Keratinocyte (primary cell): ENCODE measurements around the gene DAPL1. TPM values are rescaled to one million over a fixed set of nuclear protein-coding genes. Genes with fewer than 3 reads are reported as not detected.

Experiments
- DNase-seq: peaks from one replicate; pipeline ENCODE4 v3.0.0-alpha.2; 2011; ENCODE audit warnings: low read depth, missing footprints, low spot score
- FAIRE-seq: peaks from 2 replicates; lab custom pipeline; 2011; peaks lifted over from hg19 to GRCh38; lab: Jason Lieb, UNC
- H2AFZ ChIP-seq: 2 replicates; pipeline ENCODE4 v1.6.0; 2012; ENCODE audit warnings: low read length, control low read depth, inconsistent platforms; ENCODE audit not compliant: control insufficient read depth
- H3K27ac ChIP-seq: 2 replicates; pipeline ENCODE4 v1.5.1; 2011; ENCODE audit warnings: low read length; ENCODE audit not compliant: control insufficient read depth, insufficient read depth
- H3K27me3 ChIP-seq: 3 replicates; pipeline ENCODE4 v1.6.0; 2011; ENCODE audit warnings: low read length; ENCODE audit not compliant: control insufficient read depth, insufficient read depth; ENCODE audit errors: extremely low read depth
- H3K36me3 ChIP-seq, 2 experiments: 2 replicates in 1 of 2; 3 replicates in 1 of 2; pipeline ENCODE4 v1.5.1; 2011; ENCODE audit warnings: low read length in 2 of 2, mild to moderate bottlenecking in 1 of 2; ENCODE audit not compliant: control insufficient read depth in 2 of 2, insufficient read depth in 2 of 2; ENCODE audit errors: extremely low read depth in 1 of 2
- H3K4me1 ChIP-seq: 3 replicates; pipeline ENCODE4 v1.5.1; 2011; ENCODE audit warnings: low read length; ENCODE audit not compliant: control insufficient read depth, insufficient read depth; ENCODE audit errors: extremely low read depth
- H3K4me2 ChIP-seq: 3 replicates; pipeline ENCODE4 v1.6.0; 2011; ENCODE audit warnings: low read depth, low read length; ENCODE audit not compliant: control insufficient read depth, insufficient read depth; ENCODE audit errors: extremely low read depth
- H3K4me3 ChIP-seq, 3 experiments: fragments of 200-600 bp in 1 of 3; sonication (generic) in 1 of 3; 2 replicates in 2 of 3; 3 replicates in 1 of 3; pipeline ENCODE4 v1.5.1; 2011 to 2016; ENCODE audit warnings: low read length in 3 of 3, mild to moderate bottlenecking in 3 of 3, control low read depth in 2 of 3, inconsistent platforms in 1 of 3, low read depth in 1 of 3, mixed read lengths in 1 of 3, mixed run types in 1 of 3, moderate library complexity in 1 of 3; ENCODE audit not compliant: control insufficient read depth in 2 of 3, insufficient read depth in 2 of 3; ENCODE audit errors: extremely low read depth in 1 of 3
- H3K79me2 ChIP-seq: 2 replicates; pipeline ENCODE4 v1.6.0; 2012; ENCODE audit warnings: low read length; ENCODE audit not compliant: control insufficient read depth, insufficient read depth
- H3K9ac ChIP-seq: 3 replicates; pipeline ENCODE4 v1.6.0; 2011; ENCODE audit warnings: low read length; ENCODE audit not compliant: control insufficient read depth, insufficient read depth; ENCODE audit errors: extremely low read depth
- H3K9me1 ChIP-seq: 3 replicates; pipeline ENCODE4 v1.6.0; 2011; ENCODE audit warnings: low read length; ENCODE audit not compliant: control insufficient read depth, insufficient read depth; ENCODE audit errors: extremely low read depth
- H3K9me3 ChIP-seq: 2 replicates; pipeline ENCODE4 v1.5.1; 2012; ENCODE audit warnings: low read depth, low read length; ENCODE audit not compliant: control insufficient read depth
- H4K20me1 ChIP-seq: 3 replicates; pipeline ENCODE4 v1.6.0; 2011; ENCODE audit warnings: low read length; ENCODE audit not compliant: control insufficient read depth, insufficient read depth; ENCODE audit errors: extremely low read depth
- CTCF ChIP-seq, 3 experiments: IDR thresholded peaks in 1 of 3; conservative IDR thresholded peaks in 1 of 3; optimal IDR thresholded peaks in 1 of 3; 2 replicates in 2 of 3; 3 replicates in 1 of 3; pipeline versions ENCODE3 to v1.5.1; 2011; ENCODE audit warnings: low read length in 3 of 3, mild to moderate bottlenecking in 3 of 3, moderate library complexity in 2 of 3, control low read depth in 1 of 3, inconsistent platforms in 1 of 3; ENCODE audit not compliant: insufficient read depth in 2 of 3; ENCODE audit errors: extremely low read depth in 1 of 3
- EZH2 ChIP-seq: IDR thresholded peaks from one replicate; pipeline ENCODE4 v1.6.1; 2012; ENCODE audit warnings: inconsistent platforms, mild to moderate bottlenecking, low read length, moderate library complexity
- dilution Hi-C: fragments of 300-500 bp; cut with MboI; formaldehyde crosslinking; loops from one replicate; pipeline ENCODE4 v1.7.0; 2020; ENCODE audit warnings: low sequenced_read_pairs; ENCODE audit not compliant: extremely low pct_ligation_motif_present
- polyA plus RNA-seq, 5 experiments: library from polyadenylated mRNA; depleted of rRNA in 3 of 5; stranded (reverse) in 3 of 5; stranded (forward) in 1 of 5; unstranded in 1 of 5; fragments of >200 nt; gene quantifications; 1 replicate in 1 of 5; 2 replicates in 3 of 5; 3 replicates in 1 of 5; pipeline versions ENCODE4 v1.2.1 to v1.2.3, GENCODE V29; 2011 to 2012; ENCODE audit warnings: missing spikeins in 2 of 5, low read depth in 1 of 5, low replicate concordance in 1 of 5

Gene DAPL1
- polyA plus RNA-seq, 1 donor (not counting 4 experiments of a cell fraction or from before 2014, with no cell fraction given) = 4.8 TPM

GRCh38 chr2:158825021-158825420 lies 29.9 kb downstream of the DAPL1 start:
- Histone ChIP-seq H3K27ac (no peak overlapping the region), H4K20me1 (no peaks in the 10 kb centered on the region), H3K27me3 (no peaks in the 10 kb centered on the region), H3K9me3 (no peaks in the 10 kb centered on the region), H3K4me3 (no peak overlapping the region), H3K4me1 (no peaks in the 10 kb centered on the region), H3K4me2 (no peak overlapping the region), H2AFZ (no peak overlapping the region), H3K36me3 (no peaks in the 10 kb centered on the region), H3K79me2 (no peaks in the 10 kb centered on the region), H3K9me1 (no peaks in the 10 kb centered on the region), H3K9ac (no peak overlapping the region)
- FAIRE-seq (no peak), DNase-seq (no peak)
- dilution Hi-C loops = no loop called here
- no peak for TF ChIP-seq CTCF (optimal IDR thresholded peaks at IDR 0.05 in 1 of 3, IDR thresholded peaks at IDR 0.05 in 1 of 3, conservative IDR thresholded peaks at IDR 0.05 in 1 of 3; ENCODE audit: extremely low read depth in 1 of 3, insufficient read depth in 2 of 3, low read length in 3 of 3)
- no peak for TF ChIP-seq EZH2

- DNase-seq (no peak), FAIRE-seq (no peak)
- H3K36me3 ChIP-seq = no peaks in the 10 kb centered on the region
- H3K4me1 ChIP-seq = no peaks in the 10 kb centered on the region
- no peak overlapping the region for H2AFZ ChIP-seq
- no peak overlapping the region for H3K4me2 ChIP-seq
- TF ChIP-seq CTCF (optimal IDR thresholded peaks at IDR 0.05 in 1 of 3, IDR thresholded peaks at IDR 0.05 in 1 of 3, conservative IDR thresholded peaks at IDR 0.05 in 1 of 3; ENCODE audit: extremely low read depth in 1 of 3, insufficient read depth in 2 of 3, low read length in 3 of 3) = no peak
- TF ChIP-seq EZH2 = no peak
- H3K27ac ChIP-seq = no peak overlapping the region
- dilution Hi-C loops = no loop called here
- no peaks in the 10 kb centered on the region for H4K20me1 ChIP-seq
- H3K79me2 ChIP-seq = no peaks in the 10 kb centered on the region
- no peaks in the 10 kb centered on the region for H3K9me3 ChIP-seq
- H3K9me1 ChIP-seq = no peaks in the 10 kb centered on the region
- no peak overlapping the region for H3K4me3 ChIP-seq
- no peak overlapping the region for H3K9ac ChIP-seq
- H3K27me3 ChIP-seq = no peaks in the 10 kb centered on the region
Observed at GRCh38 chr2:158826965-158827364, 31.8 kb downstream of the DAPL1 start.
